Natural killer cell (primary cell): ENCODE measurements around the gene GTF2I. TPM values are rescaled to one million over a fixed set of nuclear protein-coding genes. Genes with fewer than 3 reads are reported as not detected.
"Not testable (repeated sequence)": the region's sequence is repeated elsewhere in the genome, so short reads cannot be mapped to it uniquely, and the experiment has no call there.

Experiments used
- ATAC-seq, 3 donors: fragments of 150-1000 bp in 2 of 3; fragments of 200-7000 bp in 1 of 3; cut with Tn5 transposase; 1 replicate in 1 of 3; 2 replicates in 2 of 3; pipeline ENCODE4 v1.10.0; 2021; ENCODE audit warnings: mild to moderate bottlenecking in 2 of 3, moderate library complexity in 2 of 3
- DNase-seq, 2 donors: peaks; one replicate each; pipeline versions ENCODE4 v3.0.0 to v3.0.0-alpha.2; 2013 to 2021; ENCODE audit warnings: mixed read lengths in 1 of 2
- H3K27ac ChIP-seq: one replicate; pipeline ENCODE4 v1.5.1; 2013; ENCODE audit warnings: mild to moderate bottlenecking, low read length
- H3K27me3 ChIP-seq: one replicate; pipeline ENCODE4 v1.6.1; 2013; ENCODE audit warnings: low read length; ENCODE audit not compliant: control insufficient read depth, insufficient read depth
- H3K36me3 ChIP-seq: one replicate; pipeline ENCODE4 v1.6.1; 2013; ENCODE audit warnings: low read length; ENCODE audit not compliant: control insufficient read depth, insufficient read depth
- H3K4me1 ChIP-seq: one replicate; pipeline ENCODE4 v1.6.1; 2013; ENCODE audit warnings: low read length; ENCODE audit not compliant: control insufficient read depth, insufficient read depth
- H3K4me3 ChIP-seq: one replicate; pipeline ENCODE4 v1.5.1; 2013; ENCODE audit warnings: low read length
- H3K9me3 ChIP-seq: one replicate; pipeline ENCODE4 v1.6.1; 2013; ENCODE audit warnings: low read length; ENCODE audit not compliant: control insufficient read depth, insufficient read depth
- H3K27ac Mint-ChIP-seq, 2 donors: one replicate each; pipeline ENCODE4 v1.8.0; 2022; ENCODE audit warnings: mild to moderate bottlenecking in 2 of 2, mixed read lengths in 2 of 2, moderate library complexity in 1 of 2
- H3K27me3 Mint-ChIP-seq, 2 donors: one replicate each; pipeline ENCODE4 v1.8.0; 2022; ENCODE audit warnings: low read depth in 2 of 2, mixed read lengths in 2 of 2
- H3K36me3 Mint-ChIP-seq: one replicate; pipeline ENCODE4 v1.8.0; 2022; ENCODE audit warnings: mixed read lengths
- H3K4me1 Mint-ChIP-seq, 2 donors: one replicate each; pipeline ENCODE4 v1.8.0; 2022; ENCODE audit warnings: mixed read lengths in 2 of 2
- H3K4me3 Mint-ChIP-seq: one replicate; pipeline ENCODE4 v1.8.0; 2022; ENCODE audit warnings: mild to moderate bottlenecking, moderate library complexity, mixed read lengths
- H3K9me3 Mint-ChIP-seq, 2 donors: one replicate each; pipeline ENCODE4 v1.8.0; 2022; ENCODE audit warnings: mixed read lengths in 2 of 2
- CTCF ChIP-seq: fragments of 200-600 bp; IDR thresholded peaks from one replicate; pipeline ENCODE4 v1.8.0; 2022; ENCODE audit warnings: antibody characterized with exemption
- WGBS: methylation state at CpG from one replicate; pipeline ENCODE4 v1.1.7; 2013; ENCODE audit warnings: missing lambda C conversion rate; ENCODE audit not compliant: insufficient coverage; 5-methylcytosine and 5-hydroxymethylcytosine counted together
- intact Hi-C: fragments of 100-400 bp; cut with micrococcal nuclease; formaldehyde crosslinking; loops from one replicate; pipeline ENCODE4 v1.14.2; 2022
- total RNA-seq, 4 donors: library from RNA; stranded (reverse); fragments of 120-200 nt in 1 of 4; gene quantifications; one replicate each; pipeline versions ENCODE4 v1.2.3 to v1.2.4, GENCODE V29; 2013 to 2022

The GTF2I gene
- total RNA-seq, 3 donors from 2014 or later (not counting 1 experiment from before 2014, with no cell fraction given) = 153 to 222 (median 188) TPM

- H3K27me3 Mint-ChIP-seq = no peaks in the 10 kb centered on the region
These were observed 26.3 kb downstream of the GTF2I start for GRCh38 chr7:74683799-74684198.

DNA sequence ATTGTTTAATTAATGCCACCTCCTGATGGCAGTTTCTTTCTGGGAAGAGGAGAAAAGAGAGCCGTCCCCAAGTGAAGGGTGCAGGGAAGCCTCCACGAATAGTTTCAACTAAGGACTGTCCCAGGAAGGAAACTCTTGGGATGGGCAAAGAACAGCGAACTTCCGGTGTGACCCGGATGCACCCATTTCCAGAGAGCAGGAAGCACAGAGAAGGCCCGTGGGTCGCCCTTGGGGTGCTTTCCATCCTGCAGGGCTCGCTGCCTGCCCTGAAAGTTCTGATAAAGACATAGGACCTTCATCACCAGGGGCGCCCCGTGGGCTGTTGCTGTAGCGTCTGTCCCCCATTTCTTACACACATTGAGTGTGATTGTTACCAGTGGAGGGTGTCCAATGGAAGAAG, 27.0 kb downstream of the GTF2I start:
- ATAC-seq (no peak), DNase-seq (no peak)
- H3K4me1 Mint-ChIP-seq = peaks cover 41 to 51% of the 10 kb centered on the region in 2 donors
- no peaks in the 10 kb centered on the region for H3K9me3 ChIP-seq
- H3K36me3 ChIP-seq = peaks cover 2% of the 10 kb centered on the region
- intact Hi-C loops = no loop called here
- TF ChIP-seq CTCF = no peak
- no peaks in the 10 kb centered on the region for H3K36me3 Mint-ChIP-seq
- peak overlapping the region in 1 of 2 donors; percentile 18 for H3K27ac Mint-ChIP-seq
- H3K27ac ChIP-seq = no peak overlapping the region
- H3K4me1 ChIP-seq = no peaks in the 10 kb centered on the region
- H3K9me3 Mint-ChIP-seq = no peaks in the 10 kb centered on the region
- H3K27me3 ChIP-seq = no peaks in the 10 kb centered on the region
- no peak overlapping the region for H3K4me3 ChIP-seq
- H3K27me3 Mint-ChIP-seq = no peaks in the 10 kb centered on the region
- no peak overlapping the region for H3K4me3 Mint-ChIP-seq
- WGBS = 99% methylated on average over 11 of the region's 11 CpGs

More at GRCh38 chr7:74683799-74684198, 26.3 kb downstream of the GTF2I start:
- DNase-seq (no peak), ATAC-seq (no peak)
- no peak overlapping the region for H3K4me3 Mint-ChIP-seq
- Histone ChIP-seq H3K36me3 (no peaks in the 10 kb centered on the region), H3K27ac (no peak overlapping the region), H3K9me3 (no peaks in the 10 kb centered on the region), H3K4me1 (no peaks in the 10 kb centered on the region), H3K27me3 (no peaks in the 10 kb centered on the region), H3K4me3 (no peak overlapping the region)
- 90% methylated on average over 5 of the region's 5 CpGs for WGBS
- peak overlapping the region in 1 of 2 donors; percentile 18 for H3K27ac Mint-ChIP-seq
- no peaks in the 10 kb centered on the region for H3K36me3 Mint-ChIP-seq
- H3K4me1 Mint-ChIP-seq = peaks cover 39 to 48% of the 10 kb centered on the region in 2 donors
- no peaks in the 10 kb centered on the region for H3K9me3 Mint-ChIP-seq
- TF ChIP-seq CTCF = no peak
- intact Hi-C loops = no loop called here

DNA sequence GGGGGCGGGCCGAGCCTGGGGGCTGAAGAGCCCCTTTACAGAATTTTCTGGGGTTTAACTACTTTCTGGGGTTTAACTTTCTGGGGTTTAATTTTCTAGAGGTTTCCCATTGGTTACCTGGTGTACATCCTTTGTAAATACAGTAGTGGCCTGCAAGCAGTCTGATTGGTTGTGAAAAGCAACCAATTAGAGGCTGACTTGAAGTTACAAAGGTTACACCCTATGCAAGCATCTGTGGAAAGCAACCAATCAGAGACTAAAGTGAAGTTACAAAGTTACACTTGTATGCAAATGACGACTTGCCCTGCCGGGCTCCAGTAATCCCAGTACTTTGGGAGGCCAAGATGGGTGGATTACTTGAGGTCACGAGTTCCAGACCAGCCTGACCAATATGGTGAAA, 27.4 kb downstream of the GTF2I start:
- Mint-ChIP-seq H3K27ac (no peak overlapping the region), H3K36me3 (no peaks in the 10 kb centered on the region), H3K27me3 (no peaks in the 10 kb centered on the region), H3K4me1 (peaks cover 41 to 51% of the 10 kb centered on the region in 2 donors), H3K9me3 (no peaks in the 10 kb centered on the region), H3K4me3 (no peak overlapping the region)
- H3K27me3 ChIP-seq = no peaks in the 10 kb centered on the region
- intact Hi-C loops = no loop called here
- peaks cover 4% of the 10 kb centered on the region for H3K36me3 ChIP-seq
- H3K4me1 ChIP-seq = no peaks in the 10 kb centered on the region
- no peak overlapping the region for H3K27ac ChIP-seq
- TF ChIP-seq CTCF = no peak
- no peaks in the 10 kb centered on the region for H3K9me3 ChIP-seq
- no peak overlapping the region for H3K4me3 ChIP-seq
- 100% methylated on average over 5 of the region's 5 CpGs for WGBS
- ATAC-seq (no peak), DNase-seq (no peak)

GRCh38 chr7:74690474-74690873, 33.0 kb downstream of the GTF2I start:
- TF ChIP-seq CTCF = no peak
- no peak for DNase-seq
- H3K36me3 ChIP-seq = peaks cover 47% of the 10 kb centered on the region
- no peak for ATAC-seq
- H3K4me1 ChIP-seq = no peaks in the 10 kb centered on the region
- H3K27me3 Mint-ChIP-seq = no peaks in the 10 kb centered on the region
- no peak overlapping the region for H3K27ac ChIP-seq
- WGBS = 98% methylated on average over 3 of the region's 3 CpGs
- no peaks in the 10 kb centered on the region for H3K9me3 ChIP-seq
- no peak overlapping the region for H3K4me3 Mint-ChIP-seq
- no peak overlapping the region for H3K4me3 ChIP-seq
- intact Hi-C loops = no loop called here
- H3K27ac Mint-ChIP-seq = peak overlapping the region in 1 of 2 donors; percentile 30
- peaks cover 7% of the 10 kb centered on the region for H3K36me3 Mint-ChIP-seq
- no peaks in the 10 kb centered on the region for H3K9me3 Mint-ChIP-seq
- H3K27me3 ChIP-seq = no peaks in the 10 kb centered on the region
- peaks cover 15 to 19% of the 10 kb centered on the region in 2 donors for H3K4me1 Mint-ChIP-seq

GRCh38 chr7:74704419-74704818, 46.9 kb downstream of the GTF2I start:
- H3K4me3 Mint-ChIP-seq, H3K27me3 Mint-ChIP-seq, H3K27ac Mint-ChIP-seq: not testable (repeated sequence)

More at GRCh38 chr7:74704419-74704818, 46.9 kb downstream of the GTF2I start:
- 100% methylated on average over 6 of the region's 6 CpGs for WGBS
- intact Hi-C loops, H3K27ac ChIP-seq, ATAC-seq, H3K36me3 Mint-ChIP-seq, H3K4me3 ChIP-seq, H3K9me3 ChIP-seq, H3K4me1 Mint-ChIP-seq, H3K27me3 ChIP-seq, H3K4me1 ChIP-seq, DNase-seq, H3K9me3 Mint-ChIP-seq: not testable (repeated sequence)
- H3K36me3 ChIP-seq = peaks cover 74% of the 10 kb centered on the region
